ENCODE measurements around the gene ADGRD1.

Gene ADGRD1

DNA sequence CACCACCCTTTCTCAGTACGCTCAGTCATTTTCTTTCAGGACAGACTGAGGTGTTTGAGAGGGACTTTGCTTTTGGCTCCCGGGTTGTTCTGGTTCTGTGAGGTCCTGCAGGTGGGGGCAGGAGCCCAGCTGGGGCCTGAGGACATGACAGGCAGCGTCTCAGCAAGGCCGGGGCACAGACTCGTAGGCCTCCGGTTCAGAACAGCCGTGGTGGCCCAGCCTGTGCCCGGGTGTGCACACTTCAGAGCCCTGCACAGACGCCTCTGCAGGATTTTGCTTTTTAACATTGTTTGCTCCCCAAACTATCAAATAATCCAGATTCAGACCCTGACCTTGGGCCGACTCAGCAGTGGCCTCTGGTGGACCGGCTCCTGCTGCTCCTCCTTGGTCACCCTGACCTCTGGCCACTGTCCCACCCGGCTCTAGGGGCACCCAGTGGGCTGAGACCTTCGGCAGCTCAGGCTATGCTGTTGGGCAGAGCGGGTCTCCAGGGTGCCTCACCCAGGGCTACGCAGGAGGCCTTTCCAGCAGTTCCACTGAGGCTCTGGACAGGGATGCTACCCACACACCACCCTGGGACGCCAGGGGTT, 65.2 kb downstream of the ADGRD1 start:
- no peak for TF ChIP-seq GATA3 (IDR thresholded peaks at IDR 0.05; ENCODE audit: low read depth, low read length)
- no peak for TF ChIP-seq GATA2 (IDR thresholded peaks at IDR 0.05; ENCODE audit: low read depth, low read length)

DNA sequence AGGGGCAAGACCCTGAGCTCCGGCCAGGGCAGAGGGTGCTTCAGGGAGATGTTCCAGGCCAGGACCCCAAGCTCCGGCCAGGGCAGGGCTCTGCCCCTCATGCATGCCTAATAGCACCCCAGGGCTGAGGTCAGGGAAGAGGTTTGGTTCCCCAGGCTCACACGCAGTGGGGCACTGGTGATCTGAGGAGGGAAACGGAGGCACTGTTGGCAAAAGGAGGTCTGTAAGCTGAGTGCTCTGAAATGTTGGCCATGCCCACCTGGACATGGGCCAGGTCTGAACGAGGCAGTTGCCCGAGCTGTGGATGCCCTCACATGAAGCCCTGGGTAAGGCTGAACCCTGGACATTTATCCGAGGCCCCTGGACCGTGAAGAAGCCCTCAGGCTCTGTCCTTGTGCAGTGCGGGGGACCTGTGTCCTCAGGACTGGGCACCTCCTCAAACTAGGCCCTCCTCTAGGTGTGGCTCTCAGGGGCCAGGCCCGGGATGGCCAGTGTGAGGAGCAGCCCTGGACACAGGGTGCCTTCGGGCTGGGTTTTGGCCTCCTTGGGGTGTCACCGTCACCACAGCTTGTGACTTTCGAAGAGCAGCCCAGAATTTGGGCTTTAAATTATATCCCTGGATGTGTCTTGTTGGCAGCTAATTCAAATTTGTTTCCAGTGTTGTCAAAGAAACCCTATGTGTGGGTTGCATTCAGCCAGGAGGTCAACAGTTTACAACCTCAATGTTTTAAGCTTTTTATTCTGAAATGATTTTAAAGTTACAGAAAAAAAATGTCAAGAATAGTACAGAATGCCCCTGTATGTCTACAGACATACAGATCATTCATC, 66.8 kb downstream of the ADGRD1 start:
- TF ChIP-seq GATA2 (IDR thresholded peaks at IDR 0.05; ENCODE audit: low read depth, low read length) = no peak
- TF ChIP-seq GATA3 (IDR thresholded peaks at IDR 0.05; ENCODE audit: low read depth, low read length) = no peak

DNA sequence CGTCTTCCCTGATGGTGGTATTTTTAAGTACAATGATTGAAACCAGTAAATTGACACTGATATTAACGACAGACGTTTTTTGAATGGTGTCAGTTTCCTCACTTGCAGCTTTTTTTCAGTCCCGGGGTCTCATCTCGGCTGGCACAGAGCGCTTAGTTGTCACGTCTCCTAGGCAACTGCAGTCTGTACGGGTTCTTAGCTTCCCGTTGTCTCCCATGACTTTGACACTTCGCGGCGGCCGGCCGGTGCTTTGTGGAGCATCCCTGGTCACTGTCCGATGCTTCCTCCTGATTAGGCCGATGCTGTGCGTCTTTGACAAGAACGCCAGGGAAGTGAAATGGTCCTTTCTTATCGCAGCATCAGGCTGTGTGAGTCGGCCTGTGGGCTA, 67.4 kb downstream of the ADGRD1 start:
- TF ChIP-seq GATA3 (IDR thresholded peaks at IDR 0.05; ENCODE audit: low read depth, low read length) = no peak
- TF ChIP-seq GATA2 (IDR thresholded peaks at IDR 0.05; ENCODE audit: low read depth, low read length) = no peak

DNA sequence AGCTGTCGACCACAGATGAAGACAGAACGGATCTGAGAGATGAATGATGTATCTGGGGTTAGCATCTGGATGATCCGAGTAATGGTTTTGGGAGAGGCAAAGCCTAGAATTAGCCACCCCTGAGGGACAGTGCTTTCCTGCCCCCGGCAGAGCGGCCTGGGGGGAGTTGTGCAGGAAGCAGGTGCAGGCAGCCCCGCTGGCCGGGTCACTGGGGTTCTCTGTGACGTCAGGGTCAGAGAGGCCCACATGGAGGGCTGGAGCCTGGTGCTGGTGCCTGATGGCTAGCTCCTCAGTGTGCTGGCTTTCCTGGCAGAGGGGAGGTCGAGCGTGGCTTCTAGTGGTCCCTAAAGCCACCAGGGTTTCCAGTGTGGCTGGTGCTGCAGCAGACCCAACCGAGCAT, 70.3 kb downstream of the ADGRD1 start:
- TF ChIP-seq GATA3 (IDR thresholded peaks at IDR 0.05; ENCODE audit: low read depth, low read length) (no peak), GATA2 (IDR thresholded peaks at IDR 0.05; ENCODE audit: low read depth, low read length) (no peak)

DNA sequence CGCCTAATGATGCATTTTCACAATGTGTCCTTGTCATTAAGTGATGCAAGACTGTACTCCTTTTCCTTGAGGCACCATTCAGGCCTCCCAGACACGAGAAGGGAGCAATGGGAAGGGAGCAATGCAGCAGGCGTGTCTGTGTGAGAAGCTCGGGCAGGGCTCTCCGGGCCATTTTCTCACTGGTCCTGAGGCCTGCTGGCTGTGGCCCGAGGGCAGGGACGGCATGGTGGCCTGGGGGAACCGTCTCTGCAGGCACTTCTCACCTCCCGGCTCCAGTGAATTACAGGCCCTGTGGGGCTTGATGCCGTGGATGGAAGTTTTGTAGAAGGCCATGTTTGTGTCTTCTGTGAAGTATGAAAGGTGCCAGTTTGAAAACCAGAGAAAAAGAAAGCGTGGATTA, 71.0 kb downstream of the ADGRD1 start:
- no peak for TF ChIP-seq GATA3 (IDR thresholded peaks at IDR 0.05; ENCODE audit: low read depth, low read length)
- TF ChIP-seq GATA2 (IDR thresholded peaks at IDR 0.05; ENCODE audit: low read depth, low read length) = no peak

DNA sequence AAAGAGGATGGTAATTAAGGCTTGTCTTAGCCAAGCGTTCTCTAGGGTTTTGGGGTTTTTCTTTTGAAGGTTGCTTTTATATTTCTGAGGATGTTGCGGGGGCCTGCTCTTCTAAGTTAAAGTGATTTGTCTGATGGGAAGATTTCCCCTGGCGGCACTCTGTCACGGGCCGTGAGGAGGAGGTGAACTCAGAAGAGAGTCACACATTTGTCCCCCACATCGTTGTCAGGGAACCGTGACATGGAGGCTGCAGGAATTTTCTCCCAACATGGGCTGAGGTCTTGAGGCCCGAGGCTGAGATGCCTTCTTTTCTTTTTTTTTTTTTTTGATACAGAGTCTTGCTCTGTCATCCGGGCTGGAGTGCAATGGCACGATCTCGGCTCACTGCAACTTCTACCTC, 71.5 kb downstream of the ADGRD1 start:
- no peak for TF ChIP-seq GATA3 (IDR thresholded peaks at IDR 0.05; ENCODE audit: low read depth, low read length)
- TF ChIP-seq GATA2 (IDR thresholded peaks at IDR 0.05; ENCODE audit: low read depth, low read length) = no peak

DNA sequence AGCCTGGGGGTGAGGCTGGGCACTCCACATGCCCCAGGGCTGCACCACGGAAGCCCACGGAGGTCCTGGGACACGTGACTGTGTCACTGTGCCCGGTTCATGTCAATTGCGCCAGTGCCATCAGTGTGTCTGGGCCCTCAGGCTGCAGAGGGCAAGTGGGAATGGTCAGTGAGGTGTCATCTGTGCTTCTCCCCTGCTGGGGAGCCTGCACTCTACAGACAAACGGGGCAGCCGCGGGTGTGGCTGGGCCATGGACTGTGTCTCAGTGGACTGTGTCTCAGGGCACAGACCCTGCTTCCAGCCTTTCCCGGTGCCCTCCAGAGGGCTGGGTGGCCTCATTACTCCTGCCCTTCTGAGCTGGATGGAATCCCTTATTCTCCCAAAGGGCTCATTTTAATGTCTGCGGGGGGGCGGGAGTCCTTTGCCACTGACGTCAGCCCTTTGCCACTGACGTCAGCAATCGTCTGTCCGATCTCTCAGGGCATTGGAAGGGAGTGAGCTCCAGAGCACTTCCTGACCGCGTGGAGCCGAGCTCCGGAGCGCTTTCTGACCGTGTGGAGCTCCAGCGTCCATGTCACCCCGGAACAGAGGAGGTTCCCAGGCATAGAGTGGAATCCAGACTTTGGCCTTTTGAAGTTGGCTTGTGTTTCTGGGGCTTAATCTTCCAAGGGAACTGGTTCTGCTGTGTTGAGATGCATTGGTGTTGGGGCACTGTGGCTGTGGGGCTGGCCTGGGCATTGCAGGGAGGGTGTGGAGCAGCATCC, 72.4 kb downstream of the ADGRD1 start:
- TF ChIP-seq GATA3 (IDR thresholded peaks at IDR 0.05; ENCODE audit: low read depth, low read length) (no peak), GATA2 (IDR thresholded peaks at IDR 0.05; ENCODE audit: low read depth, low read length) (no peak)

DNA sequence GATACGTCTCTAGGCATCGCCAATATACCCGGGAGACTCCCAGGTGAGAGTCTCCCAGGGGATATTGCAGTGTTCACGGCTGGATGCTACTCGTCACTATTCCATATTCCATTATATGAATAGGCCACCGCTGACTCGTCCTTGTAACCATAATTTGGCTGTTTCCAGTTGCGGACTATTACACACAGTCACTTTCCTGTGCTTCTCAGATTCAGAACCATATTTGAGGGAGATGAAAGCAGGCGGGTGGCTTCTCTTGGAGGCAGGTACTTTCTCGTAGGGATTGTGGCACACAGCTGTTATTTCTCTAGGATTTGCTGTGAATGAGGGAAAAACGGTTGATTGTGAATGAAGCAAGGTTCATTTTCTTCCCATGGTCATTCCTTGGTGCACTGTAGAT, 73.0 kb downstream of the ADGRD1 start:
- no peak for TF ChIP-seq GATA2 (IDR thresholded peaks at IDR 0.05; ENCODE audit: low read depth, low read length)
- TF ChIP-seq GATA3 (IDR thresholded peaks at IDR 0.05; ENCODE audit: low read depth, low read length) = no peak

DNA sequence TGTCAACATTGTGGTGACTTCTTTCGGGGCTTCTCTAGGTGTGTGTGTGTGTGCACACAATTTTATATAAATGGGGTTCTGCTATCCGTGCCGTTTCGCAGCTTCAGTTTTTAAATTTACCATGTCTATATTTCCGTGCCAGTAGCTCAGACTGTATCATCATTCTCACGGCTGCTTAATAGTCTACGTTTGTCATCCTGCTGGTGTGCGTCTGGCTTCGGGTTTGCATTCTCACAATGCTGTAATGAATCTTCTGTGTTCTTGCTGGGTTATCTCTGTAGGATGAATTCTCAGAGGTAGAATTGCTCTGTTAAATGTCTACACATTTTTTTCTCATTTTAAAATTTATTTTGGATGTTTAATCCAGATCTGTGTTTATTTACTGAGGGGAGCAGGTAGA, 73.6 kb downstream of the ADGRD1 start:
- TF ChIP-seq GATA3 (IDR thresholded peaks at IDR 0.05; ENCODE audit: low read depth, low read length) = no peak
- TF ChIP-seq GATA2 (IDR thresholded peaks at IDR 0.05; ENCODE audit: low read depth, low read length) = no peak

DNA sequence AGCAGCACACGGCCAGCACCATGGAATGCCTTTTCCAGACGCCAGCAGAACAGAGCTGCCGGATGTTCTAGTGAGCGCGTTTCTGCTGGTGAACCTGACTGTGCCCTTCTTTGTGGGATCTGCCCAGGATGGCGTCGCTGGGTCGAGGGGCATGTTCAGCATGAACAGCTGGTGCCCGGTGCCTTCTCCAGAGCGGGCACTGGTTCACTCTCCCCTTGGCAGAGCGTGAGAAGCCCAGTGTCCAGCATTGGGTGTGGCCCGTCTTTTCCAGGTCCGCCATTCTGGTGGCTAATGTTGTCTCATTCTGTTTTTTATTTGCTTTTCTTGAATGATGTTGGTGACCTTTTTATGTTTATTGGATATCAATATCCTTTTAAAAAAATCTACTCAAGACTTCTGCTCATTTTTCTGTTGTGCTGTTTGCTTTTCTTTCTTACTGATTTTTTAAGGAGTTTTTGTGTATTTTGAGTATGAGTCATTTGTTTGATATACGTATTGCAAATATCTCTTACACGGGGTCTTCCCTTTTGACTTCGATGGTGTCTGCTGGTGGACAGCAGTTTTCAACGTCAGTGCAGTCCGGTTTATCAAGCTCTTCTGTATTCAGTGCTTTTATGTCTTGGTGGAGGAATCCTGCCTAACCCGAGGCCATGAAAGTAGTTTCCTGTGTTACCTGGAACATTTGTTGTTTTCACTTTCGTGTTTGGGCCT, 74.3 kb downstream of the ADGRD1 start:
- no peak for TF ChIP-seq GATA2 (IDR thresholded peaks at IDR 0.05; ENCODE audit: low read depth, low read length)

DNA sequence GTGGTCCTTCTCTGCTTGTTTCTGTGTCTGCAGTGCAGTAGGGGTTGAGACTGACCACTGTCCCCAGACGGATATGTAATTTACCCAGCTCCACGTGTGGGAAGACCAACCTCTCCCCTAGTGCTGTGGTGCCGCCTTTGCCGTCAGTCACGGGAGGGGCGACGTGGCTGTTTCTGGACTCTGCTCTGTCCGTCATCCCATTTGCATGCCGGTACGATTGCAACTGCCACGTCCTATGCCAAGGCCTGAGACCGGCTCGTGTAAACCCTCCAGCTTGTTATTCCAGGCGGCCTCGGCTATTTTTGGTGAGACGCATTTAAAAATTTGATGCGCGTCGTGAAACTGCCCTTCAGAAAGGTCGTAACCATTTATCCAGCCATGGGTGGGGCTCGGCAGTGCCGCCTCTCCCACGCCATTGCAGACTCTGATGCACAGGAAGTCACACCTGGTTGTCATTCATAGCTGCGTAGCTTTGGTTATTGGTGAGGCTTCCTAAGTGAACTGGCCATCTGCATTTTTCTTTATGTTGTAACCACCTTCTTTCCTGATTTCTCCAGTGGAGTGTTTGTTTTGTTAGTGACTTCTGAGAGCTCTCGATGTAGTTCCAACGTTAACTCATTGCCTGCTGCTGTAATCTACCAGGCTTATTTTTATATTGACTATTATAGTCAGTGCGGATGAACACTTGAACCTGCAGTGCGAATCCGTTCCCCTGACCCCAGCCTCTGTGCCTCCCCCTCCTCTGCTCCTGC, 75.1 kb downstream of the ADGRD1 start:
- TF ChIP-seq GATA3 (IDR thresholded peaks at IDR 0.05; ENCODE audit: low read depth, low read length) (no peak), GATA2 (IDR thresholded peaks at IDR 0.05; ENCODE audit: low read depth, low read length) (no peak)

DNA sequence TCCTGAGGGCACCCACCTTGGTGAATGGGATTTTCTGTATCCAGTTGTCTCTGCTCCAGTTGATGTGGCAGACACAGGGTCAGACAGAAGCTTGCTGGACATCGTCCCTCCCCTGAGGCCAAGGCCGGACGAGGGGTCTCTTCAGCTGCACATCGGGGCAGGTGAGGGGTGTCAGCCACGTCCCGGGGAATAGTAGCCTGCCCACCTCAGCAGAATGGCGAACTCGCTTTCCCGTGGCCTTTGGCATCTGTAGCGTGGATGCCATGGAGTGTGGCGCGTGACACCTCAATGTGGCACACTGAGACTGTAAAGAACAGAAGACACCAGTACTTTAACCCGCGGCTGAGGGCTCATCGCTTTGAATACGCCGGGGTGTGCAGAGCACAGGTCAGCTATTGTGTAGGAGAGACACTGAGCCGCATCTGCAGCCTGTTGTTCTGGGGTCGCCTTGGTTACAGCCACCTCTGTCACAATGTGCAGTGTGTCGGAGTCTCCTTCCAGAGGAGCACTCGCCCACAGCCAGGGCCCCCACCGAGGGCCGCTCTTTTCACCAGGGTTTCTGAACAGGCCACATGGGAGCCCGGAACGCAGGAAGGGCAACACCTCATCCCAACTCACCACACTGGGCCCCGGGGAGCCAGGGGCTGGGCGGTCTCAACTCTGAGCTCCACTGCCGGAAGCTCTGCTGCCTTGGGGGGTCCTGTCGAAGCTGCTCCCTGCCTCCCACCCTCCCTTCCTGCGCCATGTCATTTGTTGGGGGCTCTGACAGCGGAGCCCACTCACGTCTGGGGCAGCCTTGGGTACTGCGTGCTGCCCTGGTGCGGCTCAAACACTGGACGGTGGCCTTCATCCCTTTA, 77.0 kb downstream of the ADGRD1 start:
- TF ChIP-seq GATA2 (IDR thresholded peaks at IDR 0.05; ENCODE audit: low read depth, low read length) (no peak), GATA3 (IDR thresholded peaks at IDR 0.05; ENCODE audit: low read depth, low read length) (no peak)

Data from SH-SY5Y (cell line).